OCI-LY3 (cell line): ENCODE results near the gene TACC2.
"Not testable (repeated sequence)": the region's sequence is repeated elsewhere in the genome, so short reads cannot be mapped to it uniquely, and the experiment has no call there.

Source experiments
- EZH2phosphoT487 ChIP-seq: fragments of 200-600 bp; shearing (Covaris generic); IDR thresholded peaks from 2 replicates; pipeline ENCODE4 v1.6.1; 2018; ENCODE audit warnings: antibody characterized with exemption, mixed run types, low read depth
- TF ChIP-seq, protein P1 (sequence below): fragments of 200-600, 300-600 bp; sonication (generic); IDR thresholded peaks from 2 replicates; pipeline ENCODE4 v1.5.1; 2014; ENCODE audit warnings: antibody characterized with exemption, low read length, low read depth

DNA sequence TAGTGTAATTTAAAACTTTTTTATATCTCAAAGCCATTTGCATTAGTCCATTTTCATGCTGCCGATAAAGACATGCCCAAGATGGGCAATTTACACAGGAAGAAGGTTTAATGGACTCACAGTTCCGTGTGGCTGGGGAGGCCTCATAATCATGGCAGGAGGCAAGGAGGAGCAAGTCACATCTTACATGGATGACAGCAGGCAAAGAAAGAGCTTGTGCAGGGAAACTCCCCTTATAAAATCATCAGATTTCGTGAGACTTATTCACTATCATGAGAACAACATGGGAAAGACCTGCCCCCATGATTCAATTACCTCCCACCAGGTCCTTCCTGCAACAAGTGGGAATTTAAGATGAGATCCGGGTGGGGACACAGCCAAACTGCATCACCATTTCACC is 2.8 kb downstream of the TACC2 start:
- TF ChIP-seq, protein P1, sequence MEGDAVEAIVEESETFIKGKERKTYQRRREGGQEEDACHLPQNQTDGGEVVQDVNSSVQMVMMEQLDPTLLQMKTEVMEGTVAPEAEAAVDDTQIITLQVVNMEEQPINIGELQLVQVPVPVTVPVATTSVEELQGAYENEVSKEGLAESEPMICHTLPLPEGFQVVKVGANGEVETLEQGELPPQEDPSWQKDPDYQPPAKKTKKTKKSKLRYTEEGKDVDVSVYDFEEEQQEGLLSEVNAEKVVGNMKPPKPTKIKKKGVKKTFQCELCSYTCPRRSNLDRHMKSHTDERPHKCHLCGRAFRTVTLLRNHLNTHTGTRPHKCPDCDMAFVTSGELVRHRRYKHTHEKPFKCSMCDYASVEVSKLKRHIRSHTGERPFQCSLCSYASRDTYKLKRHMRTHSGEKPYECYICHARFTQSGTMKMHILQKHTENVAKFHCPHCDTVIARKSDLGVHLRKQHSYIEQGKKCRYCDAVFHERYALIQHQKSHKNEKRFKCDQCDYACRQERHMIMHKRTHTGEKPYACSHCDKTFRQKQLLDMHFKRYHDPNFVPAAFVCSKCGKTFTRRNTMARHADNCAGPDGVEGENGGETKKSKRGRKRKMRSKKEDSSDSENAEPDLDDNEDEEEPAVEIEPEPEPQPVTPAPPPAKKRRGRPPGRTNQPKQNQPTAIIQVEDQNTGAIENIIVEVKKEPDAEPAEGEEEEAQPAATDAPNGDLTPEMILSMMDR, result not testable (repeated sequence)
- TF ChIP-seq EZH2phosphoT487, result not testable (repeated sequence)
